Liver (tissue), 5 donors: ENCODE data around the gene BOLA2. TPM values are rescaled to one million over a fixed set of nuclear protein-coding genes. Genes with fewer than 3 reads are reported as not detected.

Experiments
- polyA plus RNA-seq, 2 donors: library from polyadenylated mRNA; stranded (reverse) in 1 of 2; unstranded in 1 of 2; fragments of 200-250 nt in 1 of 2; fragments of >200 nt in 1 of 2; fragmentation: Nextera tagmentation in 1 of 2; extraction: Ambion mirVana in 1 of 2; gene quantifications; one replicate each; pipeline versions ENCODE4 v1.2.1 to v1.2.3, GENCODE V29; 2013 to 2015
- small RNA-seq: library from RNA; depleted of rRNA; stranded (forward); fragments of <200 nt; gene quantifications from one replicate; pipeline ENCODE3, GENCODE V24; 2014
- total RNA-seq, 2 donors: library from RNA; depleted of rRNA; stranded (reverse); fragments of >200 nt; gene quantifications; one replicate each; pipeline ENCODE4 v1.2.3, GENCODE V29; 2014
- donor health status: healthy.
- donor health status: healthy.
- donor health status: healthy.

Gene BOLA2
- total and polyA plus RNA-seq, 4 donors: 4.6 to 16.2 (median 6.6) TPM

Small RNAs within 50 kb of the gene (small RNA-seq; reads per million reads assigned to genes)
- gene AC133555.2: not detected

Other genes starting within 250 kb of the BOLA2 start
- 1 to 10 TPM in 1 of 2 donors, under 1 TPM in 1; 0.05 to 1.8 TPM for gene NPIPB11, start 47.6 kb downstream of the BOLA2 start, total RNA-seq
- gene NPIPB11, start 47.6 kb downstream of the BOLA2 start, polyA plus RNA-seq: under 1 TPM; 0.14 to 0.94 TPM
- gene SLX1B, start 182 bp upstream of the BOLA2 start, total RNA-seq: 10 to 100 TPM; 10.3 to 16.2 TPM
- 10 to 100 TPM; 17.1 to 31.0 TPM for gene SLX1B, start 182 bp upstream of the BOLA2 start, polyA plus RNA-seq
- gene SULT1A4, start 5.6 kb upstream of the BOLA2 start, total RNA-seq: 1 to 10 TPM; 4.1 to 5.5 TPM
- gene SULT1A4, start 5.6 kb upstream of the BOLA2 start, polyA plus RNA-seq: 10 to 100 TPM in 1 of 2 donors, not detected in 1; 11.1 TPM
- 10 to 100 TPM in 1 of 2 donors, 1 to 10 TPM in 1; 8.5 to 26.2 TPM for gene NPIPB12, start 52.1 kb upstream of the BOLA2 start, total RNA-seq
- gene NPIPB12, start 52.1 kb upstream of the BOLA2 start, polyA plus RNA-seq: 10 to 100 TPM in 1 of 2 donors, 1 to 10 TPM in 1; 2.8 to 19.1 TPM
- 10 to 100 TPM in 1 of 2 donors, under 1 TPM in 1; 0.92 to 31.2 TPM for gene SPN, start 208.9 kb upstream of the BOLA2 start, total RNA-seq
- gene SPN, start 208.9 kb upstream of the BOLA2 start, polyA plus RNA-seq: under 1 TPM; 0.85 to 0.90 TPM
- gene QPRT, start 224.8 kb upstream of the BOLA2 start, total RNA-seq: 10 to 100 TPM; 79.4 to 81.7 TPM
- gene QPRT, start 224.8 kb upstream of the BOLA2 start, polyA plus RNA-seq: 100 to 1,000 TPM; 119 to 143 TPM